ENCODE data around the gene RFC2. TPM values are rescaled to one million over a fixed set of nuclear protein-coding genes. Genes with fewer than 3 reads are reported as not detected.
"Not testable (repeated sequence)": the region's sequence is repeated elsewhere in the genome, so short reads cannot be mapped to it uniquely, and the experiment has no call there.

The RFC2 gene
- total RNA-seq, 1 donor, result 11.3 TPM

DNA sequence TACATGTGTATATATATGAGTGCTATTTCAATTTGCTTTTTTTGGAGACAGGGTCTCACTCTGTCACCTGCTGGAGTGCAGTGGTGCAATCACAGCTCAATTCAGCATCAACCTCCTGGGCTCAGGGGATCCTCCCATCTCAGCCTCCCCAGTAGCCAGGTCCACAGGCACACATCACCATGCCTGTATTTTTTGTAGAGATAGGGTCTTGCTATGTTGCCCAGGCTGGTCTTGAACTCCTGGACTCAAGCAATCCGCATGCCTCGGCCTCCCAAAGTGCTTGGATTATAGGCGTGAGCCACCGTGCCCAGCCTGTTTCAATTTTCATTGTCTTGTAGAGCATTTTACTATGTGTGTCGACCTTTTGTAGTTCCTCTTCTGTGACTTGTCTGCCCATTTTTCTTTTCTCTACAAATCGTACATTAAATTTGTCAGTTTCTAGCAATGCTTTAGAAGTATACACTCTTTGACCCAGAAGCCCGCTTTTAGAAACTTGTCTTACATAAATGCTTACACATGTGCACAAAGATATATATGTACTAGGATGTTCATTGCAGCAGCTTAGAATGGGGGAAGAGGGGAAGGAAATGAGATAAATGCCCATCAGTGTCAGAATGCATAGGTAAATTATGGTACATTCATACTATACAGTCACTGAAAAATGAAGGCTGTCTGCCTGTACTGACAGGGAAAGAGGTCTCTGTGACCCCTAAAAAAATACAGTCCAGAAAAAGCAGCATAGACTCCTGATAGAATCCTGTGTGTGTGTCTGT, 12.2 kb upstream of the RFC2 start:
- Histone ChIP-seq H3K4me1 (ENCODE audit: insufficient read depth, low read length) (peaks cover 13% of the 10 kb centered on the region), H3K4me3 (ENCODE audit: low read length) (no peak overlapping the region), H3K9me3 (ENCODE audit: low read depth, low read length) (no peaks in the 10 kb centered on the region), H3K27me3 (ENCODE audit: insufficient read depth, low read length) (no peaks in the 10 kb centered on the region)

DNA sequence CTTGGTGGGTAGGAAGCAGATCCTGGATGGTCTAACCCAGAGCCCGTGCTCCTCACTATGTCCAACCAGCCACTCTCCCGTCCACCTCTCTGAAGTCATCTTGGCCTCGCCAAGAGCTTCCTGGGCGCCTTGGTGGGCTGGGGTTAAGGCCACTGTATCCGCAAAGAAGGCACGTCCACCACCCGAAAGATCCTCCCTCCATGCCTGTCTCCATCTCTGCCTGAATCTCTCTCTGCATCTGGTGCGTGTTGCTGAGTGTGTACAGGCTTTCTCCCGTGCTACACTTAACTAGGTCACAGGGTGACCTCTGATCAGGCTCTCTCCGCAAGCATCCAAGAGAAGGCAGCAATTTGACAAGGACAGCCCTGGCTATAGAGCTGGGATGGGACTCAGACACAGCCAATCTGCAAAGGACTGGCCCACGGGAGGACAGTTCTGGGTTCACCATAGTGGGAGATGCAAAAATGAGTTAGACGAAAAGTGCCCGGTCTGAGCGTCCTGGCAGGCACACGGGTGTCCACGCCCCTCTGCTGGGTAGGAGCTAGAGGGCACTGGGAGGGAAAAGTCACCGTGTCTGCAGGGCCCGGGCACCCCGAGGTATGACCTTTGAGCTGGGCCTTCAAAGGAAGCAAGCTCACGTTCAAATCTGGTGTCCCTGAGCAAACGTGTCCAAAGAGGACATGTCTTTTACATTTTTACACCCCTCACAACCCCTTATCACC, 9.4 kb upstream of the RFC2 start:
- H3K9me3 ChIP-seq (ENCODE audit: low read depth, low read length), result no peaks in the 10 kb centered on the region
- no peak overlapping the region for H3K4me3 ChIP-seq (ENCODE audit: low read length)
- H3K27me3 ChIP-seq (ENCODE audit: insufficient read depth, low read length), result no peaks in the 10 kb centered on the region
- H3K4me1 ChIP-seq (ENCODE audit: insufficient read depth, low read length), result no peaks in the 10 kb centered on the region

DNA sequence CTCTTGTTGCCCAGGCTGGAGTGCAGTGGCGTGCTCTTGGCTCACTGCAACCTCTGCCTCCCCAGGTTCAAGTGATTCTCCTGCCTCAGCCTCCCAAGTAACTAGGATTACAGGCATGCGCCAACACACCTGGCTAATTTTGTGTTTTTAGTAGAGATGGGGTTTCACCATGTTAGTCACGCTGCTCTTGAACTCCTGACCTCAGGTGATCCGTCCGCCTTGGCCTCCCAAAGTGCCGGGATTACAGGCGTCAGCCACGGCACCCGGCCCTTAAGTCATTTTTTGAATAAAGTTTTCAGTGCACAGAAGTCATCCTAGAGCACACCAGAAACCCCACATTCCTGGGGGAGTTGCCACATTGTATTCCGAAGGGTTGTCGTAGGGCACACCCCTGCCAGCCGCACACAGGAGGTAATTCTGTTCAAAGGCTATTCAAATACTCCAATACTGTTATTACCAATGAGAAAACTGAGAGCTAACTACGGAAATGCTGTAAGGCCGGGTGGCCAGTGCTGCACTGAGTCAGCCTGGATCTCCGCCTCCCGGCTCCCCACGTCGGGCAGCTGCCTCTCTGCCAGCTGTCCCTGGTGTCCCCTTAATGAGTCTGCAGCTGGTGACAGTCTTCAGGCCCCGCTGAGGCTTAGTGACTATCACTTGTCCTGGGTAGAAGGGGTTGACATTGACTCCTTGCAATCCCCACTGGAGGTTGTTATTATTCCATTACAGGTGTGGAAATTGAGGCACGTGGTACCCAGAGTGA, 8.6 kb upstream of the RFC2 start:
- no peak overlapping the region for H3K4me3 ChIP-seq (ENCODE audit: low read length)
- H3K4me1 ChIP-seq (ENCODE audit: insufficient read depth, low read length), result no peaks in the 10 kb centered on the region
- no peaks in the 10 kb centered on the region for H3K9me3 ChIP-seq (ENCODE audit: low read depth, low read length)
- no peaks in the 10 kb centered on the region for H3K27me3 ChIP-seq (ENCODE audit: insufficient read depth, low read length)

DNA sequence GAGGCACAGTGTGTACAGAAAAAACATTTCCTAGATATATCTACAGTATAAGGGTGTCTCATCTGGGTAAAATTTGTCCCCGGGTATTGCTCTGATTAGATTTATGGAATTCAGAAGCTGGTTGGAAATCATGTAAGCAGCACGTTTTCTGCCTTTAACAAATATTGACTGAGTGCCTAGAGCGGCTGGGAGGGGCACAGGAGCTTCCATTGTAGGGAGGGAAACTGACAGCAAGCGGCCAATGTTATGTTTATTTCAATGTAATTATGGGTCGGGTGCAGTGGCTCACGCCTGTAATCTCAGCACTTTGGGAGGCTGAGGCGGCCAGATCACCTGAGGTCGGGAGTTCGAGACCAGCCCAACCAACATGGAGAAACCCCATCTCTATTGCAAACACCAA, 4.4 kb upstream of the RFC2 start:
- Histone ChIP-seq H3K27me3 (ENCODE audit: insufficient read depth, low read length) (no peaks in the 10 kb centered on the region), H3K9me3 (ENCODE audit: low read depth, low read length) (no peaks in the 10 kb centered on the region)

DNA sequence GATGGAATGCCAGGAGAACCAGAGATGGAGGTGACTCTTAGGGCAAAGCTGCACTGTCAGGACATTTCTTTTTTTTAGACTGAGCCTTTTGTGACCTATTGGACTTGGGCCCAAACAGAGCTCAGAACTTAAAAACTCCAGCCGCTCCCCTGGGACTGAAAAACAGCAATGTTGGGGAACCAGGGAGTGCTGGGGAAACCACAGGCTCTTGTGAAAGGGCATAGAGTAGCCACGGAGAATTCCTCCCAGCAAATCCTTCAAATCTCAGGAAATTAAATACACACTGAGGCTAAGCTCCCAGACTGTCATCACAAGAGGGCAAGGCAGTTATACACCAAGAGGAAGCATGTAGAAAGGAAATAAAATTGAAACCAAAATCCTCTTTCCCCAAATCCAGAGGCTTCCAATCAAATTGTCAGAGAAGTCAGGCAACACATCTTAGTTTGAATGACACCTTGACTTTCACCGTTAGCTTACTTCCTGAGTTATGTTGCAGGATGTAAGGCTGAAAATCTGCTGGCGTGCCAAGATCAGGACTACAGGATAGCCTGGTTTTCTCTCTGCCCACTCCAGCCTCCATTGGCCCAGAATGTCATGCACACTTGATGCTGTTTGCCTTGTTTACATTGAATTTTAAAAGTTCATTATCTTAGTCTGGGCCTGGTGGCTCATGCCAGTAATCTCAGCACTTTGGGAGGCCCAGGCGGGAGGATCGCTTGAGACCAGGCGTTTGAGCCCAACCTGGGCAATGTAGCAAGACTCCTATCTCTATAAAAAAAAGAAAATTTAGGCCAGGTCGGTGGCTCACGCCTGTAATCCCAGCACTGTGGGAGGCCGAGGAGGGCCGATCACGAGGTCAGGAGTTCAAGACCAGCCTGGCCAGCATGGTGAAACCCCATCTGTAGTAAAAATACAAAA, 2.6 kb upstream of the RFC2 start:
- Histone ChIP-seq H3K4me1 (ENCODE audit: insufficient read depth, low read length) (peaks cover 34% of the 10 kb centered on the region), H3K4me3 (ENCODE audit: low read length) (no peak overlapping the region), H3K9me3 (ENCODE audit: low read depth, low read length) (no peaks in the 10 kb centered on the region), H3K27me3 (ENCODE audit: insufficient read depth, low read length) (no peaks in the 10 kb centered on the region)

More for the DNA sequence above, 4.4 kb upstream of the RFC2 start:
- Histone ChIP-seq H3K4me1 (ENCODE audit: insufficient read depth, low read length) (peaks cover 25% of the 10 kb centered on the region), H3K4me3 (ENCODE audit: low read length) (no peak overlapping the region)

DNA sequence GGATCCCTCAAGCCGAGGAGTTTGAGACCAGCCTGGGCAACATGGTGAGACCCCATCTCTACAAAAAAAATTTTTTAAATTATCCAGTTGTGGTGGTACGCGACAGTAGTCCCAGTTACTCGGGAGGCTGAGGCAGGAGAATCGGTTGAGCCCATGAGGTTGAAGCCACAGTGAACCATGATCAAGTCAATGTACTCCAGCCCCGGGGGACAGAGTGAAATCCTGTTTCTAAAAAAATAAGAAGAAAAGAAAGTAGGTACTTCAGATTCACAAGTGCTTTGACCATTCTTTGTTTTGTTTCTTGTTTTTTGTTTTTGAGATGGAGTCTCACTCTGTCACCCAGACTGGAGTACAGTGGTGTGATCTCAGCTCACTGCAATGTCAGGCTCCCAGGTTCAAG, 1.3 kb upstream of the RFC2 start:
- H3K27me3 ChIP-seq (ENCODE audit: insufficient read depth, low read length); H3K4me3 ChIP-seq (ENCODE audit: low read length); H3K9me3 ChIP-seq (ENCODE audit: low read depth, low read length): not testable (repeated sequence)
- H3K4me1 ChIP-seq (ENCODE audit: insufficient read depth, low read length), result peaks cover 34% of the 10 kb centered on the region

DNA sequence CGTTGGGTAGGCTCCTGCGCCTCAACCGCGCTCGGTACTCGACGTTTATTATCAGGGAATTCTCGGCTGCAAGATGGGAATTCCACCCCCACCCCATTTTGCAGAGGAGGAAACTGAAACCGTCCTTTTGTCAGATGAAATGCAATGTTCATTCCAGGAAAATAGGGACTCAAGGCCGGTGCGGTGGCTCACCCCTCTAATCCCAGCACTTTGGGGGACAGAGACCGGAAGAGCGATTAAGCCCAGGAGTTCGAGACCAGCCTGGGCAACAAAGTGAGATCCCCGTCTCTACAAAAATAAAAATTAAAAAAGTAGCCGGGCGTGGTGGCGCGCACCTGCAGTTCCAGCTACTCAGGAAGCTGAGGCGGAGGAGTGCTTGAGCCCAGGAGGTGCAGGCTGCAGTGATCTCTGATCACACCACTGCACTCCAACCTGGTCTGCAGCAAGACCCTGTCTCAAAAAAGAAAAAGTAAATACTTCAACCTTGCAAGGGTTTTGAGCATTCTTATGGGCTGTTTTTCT, 720 bp upstream of the RFC2 start:
- Histone ChIP-seq H3K4me3 (ENCODE audit: low read length) (peak overlapping the region; percentile 81), H3K4me1 (ENCODE audit: insufficient read depth, low read length) (peaks cover 34% of the 10 kb centered on the region), H3K9me3 (ENCODE audit: low read depth, low read length) (no peaks in the 10 kb centered on the region), H3K27me3 (ENCODE audit: insufficient read depth, low read length) (no peaks in the 10 kb centered on the region)

DNA sequence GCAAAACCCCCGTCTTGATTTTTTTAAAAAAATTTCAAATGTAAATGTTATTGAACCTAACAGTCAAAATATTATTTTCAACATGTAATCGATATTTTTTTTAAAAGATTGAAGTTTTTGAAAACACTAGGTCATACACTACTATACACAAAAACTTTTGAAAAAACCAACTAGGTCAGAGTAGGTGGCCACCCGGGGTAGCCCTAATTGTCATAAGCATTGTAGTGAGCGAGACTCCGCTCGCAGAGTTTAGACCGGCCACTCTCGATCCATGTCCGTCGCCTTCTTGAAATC, 417 bp downstream of the RFC2 start:
- peak overlapping the region; percentile 81 for H3K4me3 ChIP-seq (ENCODE audit: low read length)
- H3K27me3 ChIP-seq (ENCODE audit: insufficient read depth, low read length), result no peaks in the 10 kb centered on the region
- no peaks in the 10 kb centered on the region for H3K9me3 ChIP-seq (ENCODE audit: low read depth, low read length)
- peaks cover 34% of the 10 kb centered on the region for H3K4me1 ChIP-seq (ENCODE audit: insufficient read depth, low read length)

DNA sequence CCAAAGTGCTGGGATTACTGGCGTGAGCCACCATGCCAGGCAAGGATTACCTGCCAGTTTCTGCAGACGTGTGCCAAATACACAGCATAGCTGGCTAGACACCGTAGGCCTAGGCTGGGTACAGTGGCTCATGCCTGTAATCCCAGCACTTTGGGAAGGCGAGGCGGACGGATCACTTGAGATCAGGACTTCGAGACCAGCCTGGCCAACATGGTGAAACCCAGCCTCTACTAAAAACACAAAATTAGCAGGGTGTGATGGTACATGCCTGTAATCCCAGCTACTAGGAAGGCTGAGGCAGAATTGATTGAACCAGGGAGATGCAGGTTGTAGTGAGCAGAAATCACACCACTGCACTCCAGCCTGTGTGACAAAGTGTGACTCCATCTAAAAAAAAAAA, 868 bp downstream of the RFC2 start:
- H3K27me3 ChIP-seq (ENCODE audit: insufficient read depth, low read length), result no peaks in the 10 kb centered on the region
- H3K4me1 ChIP-seq (ENCODE audit: insufficient read depth, low read length), result peaks cover 34% of the 10 kb centered on the region
- peak overlapping the region; percentile 81 for H3K4me3 ChIP-seq (ENCODE audit: low read length)
- no peaks in the 10 kb centered on the region for H3K9me3 ChIP-seq (ENCODE audit: low read depth, low read length)

DNA sequence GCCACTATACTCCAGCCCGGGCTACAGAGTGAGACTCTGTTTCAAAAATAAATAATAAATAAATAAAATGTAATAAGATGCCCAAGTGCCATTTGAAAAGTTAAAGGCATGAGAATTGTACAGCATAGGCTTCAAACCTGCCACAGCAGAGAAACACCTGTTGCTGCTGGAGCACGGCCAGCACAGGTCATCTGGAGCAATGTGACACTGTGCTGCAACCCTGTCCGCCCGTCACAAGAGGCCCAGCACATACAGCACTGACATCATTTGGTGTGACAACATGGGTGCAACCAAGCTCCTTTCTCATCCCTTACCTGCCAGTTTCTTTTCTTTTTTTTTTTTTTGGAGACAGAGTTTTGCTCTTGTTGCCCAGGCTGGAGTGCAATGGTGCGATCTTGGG, 1.3 kb downstream of the RFC2 start:
- H3K9me3 ChIP-seq (ENCODE audit: low read depth, low read length), result no peaks in the 10 kb centered on the region
- H3K4me1 ChIP-seq (ENCODE audit: insufficient read depth, low read length), result peaks cover 34% of the 10 kb centered on the region
- H3K4me3 ChIP-seq (ENCODE audit: low read length), result no peak overlapping the region
- H3K27me3 ChIP-seq (ENCODE audit: insufficient read depth, low read length), result no peaks in the 10 kb centered on the region

DNA sequence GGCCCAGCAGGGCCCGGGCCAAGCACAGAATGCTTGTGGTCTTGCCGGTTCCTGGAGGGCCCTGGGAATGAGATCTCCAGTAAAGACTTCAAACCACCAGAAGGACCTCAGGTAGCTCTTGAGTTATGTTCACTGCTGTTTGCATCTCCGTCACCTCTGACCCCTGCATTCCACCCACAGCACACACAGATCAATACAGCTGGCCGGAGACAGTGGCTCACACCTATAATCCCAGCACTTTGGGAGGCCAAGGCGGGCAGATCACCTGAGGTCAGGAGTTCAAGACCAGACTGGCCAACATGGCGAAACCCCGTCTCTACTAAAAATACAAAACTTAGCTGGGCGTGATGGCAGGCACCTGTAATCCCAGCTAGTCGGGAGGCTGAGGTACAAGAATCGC, 5.1 kb downstream of the RFC2 start:
- H3K4me3 ChIP-seq (ENCODE audit: low read length); H3K9me3 ChIP-seq (ENCODE audit: low read depth, low read length): not testable (repeated sequence)
- H3K4me1 ChIP-seq (ENCODE audit: insufficient read depth, low read length), result peaks cover 13% of the 10 kb centered on the region

DNA sequence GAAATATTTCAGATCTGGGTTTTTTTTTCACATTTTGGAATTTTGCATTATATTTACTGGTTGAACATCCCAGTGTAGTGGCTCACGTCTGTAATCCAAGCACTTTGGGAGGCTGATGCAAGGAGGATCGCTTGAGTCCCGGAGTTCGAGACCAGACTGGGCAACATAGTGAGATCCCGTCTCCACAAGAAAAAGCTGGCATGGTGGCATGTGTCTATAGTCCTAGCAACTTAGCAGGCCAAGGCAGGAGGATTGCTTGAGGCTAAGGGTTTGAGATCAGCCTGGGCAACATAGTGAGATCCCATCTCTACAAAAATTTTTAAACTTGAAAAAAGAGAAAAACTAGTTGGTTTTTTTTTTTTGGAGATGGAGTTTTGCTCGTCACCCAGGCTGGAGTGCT, 6.0 kb downstream of the RFC2 start:
- Histone ChIP-seq H3K27me3 (ENCODE audit: insufficient read depth, low read length) (no peaks in the 10 kb centered on the region), H3K4me3 (ENCODE audit: low read length) (no peak overlapping the region), H3K9me3 (ENCODE audit: low read depth, low read length) (no peaks in the 10 kb centered on the region), H3K4me1 (ENCODE audit: insufficient read depth, low read length) (peaks cover 9% of the 10 kb centered on the region)

More for the DNA sequence above, 5.1 kb downstream of the RFC2 start:
- not testable (repeated sequence) for H3K27me3 ChIP-seq (ENCODE audit: insufficient read depth, low read length)

DNA sequence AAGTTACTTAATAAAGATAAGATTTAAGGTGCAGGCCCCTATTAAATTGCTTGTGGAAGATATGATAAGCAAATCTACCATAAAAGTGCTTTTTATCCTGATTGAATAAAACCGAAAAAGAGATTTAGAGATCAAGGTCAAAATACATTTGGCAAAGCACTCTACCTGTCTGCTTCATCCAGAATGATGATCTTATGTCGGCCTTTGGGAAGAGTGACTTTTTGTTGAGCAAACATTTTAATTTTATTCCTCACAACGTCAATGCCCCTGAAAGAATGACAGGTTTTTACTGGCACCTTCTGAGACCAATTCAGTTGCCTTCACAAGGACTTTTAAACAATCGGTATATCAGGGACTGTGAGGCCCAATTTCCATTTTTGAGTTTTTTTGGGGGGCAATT, 7.7 kb downstream of the RFC2 start:
- no peaks in the 10 kb centered on the region for H3K27me3 ChIP-seq (ENCODE audit: insufficient read depth, low read length)
- no peaks in the 10 kb centered on the region for H3K9me3 ChIP-seq (ENCODE audit: low read depth, low read length)
- H3K4me3 ChIP-seq (ENCODE audit: low read length), result no peak overlapping the region
- peaks cover 21% of the 10 kb centered on the region for H3K4me1 ChIP-seq (ENCODE audit: insufficient read depth, low read length)

DNA sequence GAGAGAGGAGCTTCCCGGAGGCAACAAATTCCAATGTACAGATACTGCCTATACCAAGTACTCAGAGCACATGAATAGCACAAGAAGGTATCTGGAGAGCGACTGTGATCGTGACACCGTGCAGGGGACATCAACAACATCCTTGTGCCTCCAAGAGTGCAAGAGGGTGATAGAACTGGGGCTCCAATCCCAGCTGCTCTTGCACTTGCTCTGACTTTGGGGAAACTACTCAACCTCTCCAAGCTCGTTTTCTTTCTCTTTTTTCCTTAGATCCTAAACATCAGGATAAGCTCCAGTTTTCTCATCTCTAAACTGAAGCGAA, 12.1 kb downstream of the RFC2 start:
- Histone ChIP-seq H3K9me3 (ENCODE audit: low read depth, low read length) (no peaks in the 10 kb centered on the region), H3K27me3 (ENCODE audit: insufficient read depth, low read length) (no peaks in the 10 kb centered on the region), H3K4me1 (ENCODE audit: insufficient read depth, low read length) (peaks cover 27% of the 10 kb centered on the region), H3K4me3 (ENCODE audit: low read length) (no peak overlapping the region)

All from mononuclear cell (primary cell).